Caco-2 (cell line): ENCODE data around the gene CECR2. TPM values are rescaled to one million over a fixed set of nuclear protein-coding genes. Genes with fewer than 3 reads are reported as not detected.

Experiments used
- BruUV-seq: library from RNA; stranded (reverse); fragments of 400-500 nt; replicated peaks from 2 replicates; lab custom pipeline; 2021; lab: Mats Ljungman, UMichigan
- CTCF ChIA-PET: fragments of 300-600 bp; sonication (Branson Sonifier 250); formaldehyde crosslinking; loops from one replicate; lab custom pipeline; 2022; ENCODE audit warnings: antibody characterized with exemption; lab: Charles Lee
- POLR2A ChIA-PET: fragments of 300-600 bp; sonication (Branson Sonifier 250); formaldehyde crosslinking; loops from one replicate; lab custom pipeline; 2022; ENCODE audit warnings: antibody characterized with exemption; lab: Charles Lee
- DNase-seq, 2 experiments: peaks; one replicate each; pipeline versions ENCODE4 v3.0.0 to v3.0.0-alpha.2; 2020 to 2022
- H3K27me3 ChIP-seq: replicated peaks from 2 replicates; pipeline ENCODE4 v1.6.0; 2011; ENCODE audit warnings: low read length; ENCODE audit not compliant: control insufficient read depth, insufficient read depth
- H3K36me3 ChIP-seq: 2 replicates; pipeline ENCODE4 v1.5.1; 2011; ENCODE audit warnings: low read length; ENCODE audit not compliant: control insufficient read depth, insufficient read depth
- H3K4me1 ChIP-seq: fragments of 250-450 bp; sonication (Bioruptor Pico); 2 replicates; pipeline ENCODE4 v1.5.1; 2020; ENCODE audit warnings: mild to moderate bottlenecking
- H3K4me3 ChIP-seq: 2 replicates; pipeline ENCODE4 v1.5.1; 2011; ENCODE audit warnings: low read depth, mild to moderate bottlenecking, control low read depth, low read length
- H3K9me3 ChIP-seq: fragments of 250-450 bp; sonication (Bioruptor Pico); 2 replicates; pipeline ENCODE4 v1.5.1; 2020; ENCODE audit warnings: mild to moderate bottlenecking, moderate library complexity
- H3K27ac Mint-ChIP-seq: one replicate; pipeline ENCODE4 v1.8.0; 2022; ENCODE audit warnings: mixed read lengths; ENCODE audit not compliant: unreplicated experiment
- H3K27me3 Mint-ChIP-seq: one replicate; pipeline ENCODE4 v1.8.0; 2022; ENCODE audit warnings: mixed read lengths; ENCODE audit not compliant: insufficient read depth, unreplicated experiment
- H3K36me3 Mint-ChIP-seq: one replicate; pipeline ENCODE4 v1.8.0; 2022; ENCODE audit warnings: mild to moderate bottlenecking, mixed read lengths; ENCODE audit not compliant: insufficient read depth, unreplicated experiment
- H3K4me1 Mint-ChIP-seq: one replicate; pipeline ENCODE4 v1.8.0; 2022; ENCODE audit warnings: low read depth, mixed read lengths; ENCODE audit not compliant: unreplicated experiment
- H3K4me3 Mint-ChIP-seq: one replicate; pipeline ENCODE4 v1.8.0; 2022; ENCODE audit warnings: mild to moderate bottlenecking, moderate library complexity, mixed read lengths; ENCODE audit not compliant: unreplicated experiment
- H3K9me3 Mint-ChIP-seq: one replicate; pipeline ENCODE4 v1.8.0; 2022; ENCODE audit warnings: mixed read lengths; ENCODE audit not compliant: unreplicated experiment
- CTCF ChIP-seq, 2 experiments: fragments of 200-600 bp in 1 of 2; IDR thresholded peaks; 1 replicate in 1 of 2; 2 replicates in 1 of 2; pipeline versions ENCODE4 v1.5.1 to v1.8.0; 2011 to 2022; ENCODE audit warnings: antibody characterized with exemption in 1 of 2, control low read depth in 1 of 2, inconsistent platforms in 1 of 2, low read depth in 1 of 2, low read length in 1 of 2, mild to moderate bottlenecking in 1 of 2, moderate library complexity in 1 of 2; ENCODE audit not compliant: insufficient read depth in 1 of 2, severe bottlenecking in 1 of 2, unreplicated experiment in 1 of 2
- intact Hi-C: fragments of 100-400 bp; cut with micrococcal nuclease; formaldehyde crosslinking; loops from one replicate; pipeline ENCODE4 v1.10.0; 2022; ENCODE audit not compliant: unreplicated experiment
- total RNA-seq: library from RNA; stranded (reverse); gene quantifications from 2 replicates; pipeline ENCODE4 v1.2.3, GENCODE V29; 2022

The CECR2 gene
- total RNA-seq, 1 experiment from 2014 or later: 1.1 TPM

- no peak for DNase-seq
- ChIA-PET POLR2A (no interaction called here), CTCF (no interaction called here)
- no peak for TF ChIP-seq CTCF (IDR thresholded peaks at IDR 0.05; ENCODE audit: insufficient read depth in 1 of 2, low read depth in 1 of 2, low read length in 1 of 2, severe bottlenecking in 1 of 2, unreplicated experiment in 1 of 2)
- no peaks in the 10 kb centered on the region for H3K9me3 ChIP-seq
- BruUV-seq: no TSS peak
- H3K36me3 ChIP-seq: no peaks in the 10 kb centered on the region
- no peaks in the 10 kb centered on the region for H3K4me1 Mint-ChIP-seq
- intact Hi-C loops: no loop called here
- no peaks in the 10 kb centered on the region for H3K4me1 ChIP-seq
- no peak overlapping the region for H3K4me3 ChIP-seq
- H3K9me3 Mint-ChIP-seq: no peaks in the 10 kb centered on the region
- H3K27ac Mint-ChIP-seq: no peak overlapping the region
- H3K36me3 Mint-ChIP-seq: no peaks in the 10 kb centered on the region
- no peaks in the 10 kb centered on the region for H3K27me3 Mint-ChIP-seq
- no peaks in the 10 kb centered on the region for H3K27me3 ChIP-seq
- no peak overlapping the region for H3K4me3 Mint-ChIP-seq
Measured at GRCh38 chr22:17357688-17358087, 11.6 kb upstream of the CECR2 start.

GRCh38 chr22:17358415-17358814, 10.8 kb upstream of the CECR2 start:
- Histone ChIP-seq H3K36me3 (no peaks in the 10 kb centered on the region), H3K4me3 (no peak overlapping the region), H3K27me3 (no peaks in the 10 kb centered on the region), H3K9me3 (no peaks in the 10 kb centered on the region), H3K4me1 (no peaks in the 10 kb centered on the region)
- Mint-ChIP-seq H3K36me3 (no peaks in the 10 kb centered on the region), H3K4me3 (no peak overlapping the region), H3K4me1 (no peaks in the 10 kb centered on the region), H3K27me3 (no peaks in the 10 kb centered on the region), H3K9me3 (no peaks in the 10 kb centered on the region), H3K27ac (no peak overlapping the region)
- ChIA-PET POLR2A (no interaction called here), CTCF (no interaction called here)
- intact Hi-C loops: no loop called here
- BruUV-seq: no TSS peak
- no peak for TF ChIP-seq CTCF (IDR thresholded peaks at IDR 0.05; ENCODE audit: insufficient read depth in 1 of 2, low read depth in 1 of 2, low read length in 1 of 2, severe bottlenecking in 1 of 2, unreplicated experiment in 1 of 2)
- DNase-seq: no peak

GRCh38 chr22:17359501-17359900, 9.8 kb upstream of the CECR2 start:
- DNase-seq: no peak
- intact Hi-C loops: no loop called here
- Mint-ChIP-seq H3K27ac (no peak overlapping the region), H3K27me3 (peaks cover 1% of the 10 kb centered on the region), H3K36me3 (no peaks in the 10 kb centered on the region), H3K4me3 (no peak overlapping the region), H3K4me1 (no peaks in the 10 kb centered on the region), H3K9me3 (no peaks in the 10 kb centered on the region)
- POLR2A ChIA-PET: no interaction called here
- no peaks in the 10 kb centered on the region for H3K36me3 ChIP-seq
- H3K9me3 ChIP-seq: no peaks in the 10 kb centered on the region
- TF ChIP-seq CTCF (IDR thresholded peaks at IDR 0.05; ENCODE audit: insufficient read depth in 1 of 2, low read depth in 1 of 2, low read length in 1 of 2, severe bottlenecking in 1 of 2, unreplicated experiment in 1 of 2): no peak
- CTCF ChIA-PET: no interaction called here
- no peak overlapping the region for H3K4me3 ChIP-seq
- BruUV-seq: no TSS peak
- no peaks in the 10 kb centered on the region for H3K4me1 ChIP-seq
- no peaks in the 10 kb centered on the region for H3K27me3 ChIP-seq
